ENCODE results near the gene PHKA2.

Gene PHKA2

GRCh38 chrX:18941896-18942295 is 42.0 kb downstream of the PHKA2 start:
- H3K4me3 ChIP-seq (ENCODE audit: low read depth, low read length), result no peak overlapping the region
- H3K27me3 ChIP-seq (ENCODE audit: insufficient read depth, low read depth, severe bottlenecking), result peaks cover 27% of the 10 kb centered on the region
- no peak overlapping the region for H3K27ac ChIP-seq
- no peaks in the 10 kb centered on the region for H3K9me3 ChIP-seq (ENCODE audit: severe bottlenecking)
- H3K36me3 ChIP-seq, result no peaks in the 10 kb centered on the region; the same call in 1 of the 2 replicates
- DNase-seq, result no peak
- TF ChIP-seq CTCF (IDR thresholded peaks at IDR 0.05; ENCODE audit: low read depth, low read length), result no peak

- Histone ChIP-seq H3K27ac (no peak overlapping the region), H3K36me3 (no peaks in the 10 kb centered on the region; the same call in 1 of the 2 replicates), H3K4me3 (ENCODE audit: low read depth, low read length) (no peak overlapping the region), H3K9me3 (ENCODE audit: severe bottlenecking) (no peaks in the 10 kb centered on the region), H3K27me3 (ENCODE audit: insufficient read depth, low read depth, severe bottlenecking) (peaks cover 23% of the 10 kb centered on the region)
- DNase-seq, result no peak
- no peak for TF ChIP-seq CTCF (IDR thresholded peaks at IDR 0.05; ENCODE audit: low read depth, low read length)
Measured at GRCh38 chrX:18938710-18939109, 45.2 kb downstream of the PHKA2 start.

DNA sequence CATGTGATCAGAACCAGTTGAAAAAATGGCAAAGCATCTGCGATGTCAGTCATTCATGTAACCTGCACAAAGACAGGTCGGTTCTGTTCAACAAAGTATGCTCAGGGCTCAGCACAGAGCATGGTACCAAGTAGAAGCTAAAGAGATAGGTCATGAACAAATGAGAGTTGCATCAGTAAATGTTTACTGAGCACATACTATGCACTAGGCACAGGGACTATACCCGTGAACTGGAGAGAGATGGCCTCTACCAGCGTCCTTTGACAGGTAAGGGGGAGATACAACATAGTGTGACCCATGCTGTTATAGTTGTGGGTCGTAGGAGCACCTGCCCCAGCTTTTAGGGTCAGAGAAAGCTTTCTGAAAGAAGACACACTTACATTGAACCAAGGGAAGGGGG is 46.7 kb downstream of the PHKA2 start:
- TF ChIP-seq CTCF (IDR thresholded peaks at IDR 0.05; ENCODE audit: low read depth, low read length), result no peak
- Histone ChIP-seq H3K27me3 (ENCODE audit: insufficient read depth, low read depth, severe bottlenecking) (peaks cover 21% of the 10 kb centered on the region), H3K9me3 (ENCODE audit: severe bottlenecking) (no peaks in the 10 kb centered on the region), H3K4me3 (ENCODE audit: low read depth, low read length) (no peak overlapping the region), H3K36me3 (no peaks in the 10 kb centered on the region; the same call in 1 of the 2 replicates), H3K27ac (no peak overlapping the region)
- DNase-seq, result no peak

- no peak for TF ChIP-seq CTCF (IDR thresholded peaks at IDR 0.05; ENCODE audit: low read depth, low read length)
- Histone ChIP-seq H3K9me3 (ENCODE audit: severe bottlenecking) (no peaks in the 10 kb centered on the region), H3K36me3 (no peaks in the 10 kb centered on the region; the same call in 1 of the 2 replicates), H3K27ac (no peak overlapping the region), H3K4me3 (ENCODE audit: low read depth, low read length) (no peak overlapping the region), H3K27me3 (ENCODE audit: insufficient read depth, low read depth, severe bottlenecking) (peaks cover 15% of the 10 kb centered on the region)
- no peak for DNase-seq
Measured at GRCh38 chrX:18935893-18936292, 48.0 kb downstream of the PHKA2 start.

- DNase-seq, result no peak
- Histone ChIP-seq H3K27ac (no peak overlapping the region), H3K27me3 (ENCODE audit: insufficient read depth, low read depth, severe bottlenecking) (peaks cover 9% of the 10 kb centered on the region), H3K36me3 (no peaks in the 10 kb centered on the region; the same call in 1 of the 2 replicates), H3K4me3 (ENCODE audit: low read depth, low read length) (no peak overlapping the region), H3K9me3 (ENCODE audit: severe bottlenecking) (no peaks in the 10 kb centered on the region)
- TF ChIP-seq CTCF (IDR thresholded peaks at IDR 0.05; ENCODE audit: low read depth, low read length), result no peak
Measured at GRCh38 chrX:18934708-18935107, 49.2 kb downstream of the PHKA2 start.

DNA sequence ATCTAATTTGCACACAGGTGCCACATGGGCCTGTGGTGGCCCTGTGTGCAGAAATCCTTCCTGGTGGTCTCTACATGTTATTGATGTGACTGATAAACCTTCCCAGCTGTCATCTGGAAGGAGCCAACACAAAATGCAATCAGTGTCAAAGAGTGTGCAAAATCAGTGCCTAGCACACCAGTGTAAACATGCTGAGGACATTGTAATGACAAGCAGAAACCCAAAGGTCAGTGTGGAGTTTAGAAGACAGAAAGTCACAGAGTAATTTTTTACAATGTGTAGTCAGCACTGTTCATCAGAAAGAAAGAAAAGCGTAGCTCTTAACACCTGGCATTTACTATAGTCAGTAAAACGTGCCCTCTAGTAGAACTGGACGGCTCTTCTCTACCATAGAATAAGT is 50.3 kb downstream of the PHKA2 start:
- Histone ChIP-seq H3K9me3 (ENCODE audit: severe bottlenecking) (no peaks in the 10 kb centered on the region), H3K27ac (no peak overlapping the region), H3K27me3 (ENCODE audit: insufficient read depth, low read depth, severe bottlenecking) (peaks cover 9% of the 10 kb centered on the region), H3K4me3 (ENCODE audit: low read depth, low read length) (no peak overlapping the region), H3K36me3 (no peaks in the 10 kb centered on the region; the same call in 1 of the 2 replicates)
- TF ChIP-seq CTCF (IDR thresholded peaks at IDR 0.05; ENCODE audit: low read depth, low read length), result no peak
- no peak for DNase-seq

All from WERI-Rb-1 (cell line).